K562 (cell line): ENCODE results near the gene ENG. TPM values are rescaled to one million over a fixed set of nuclear protein-coding genes. Genes with fewer than 3 reads are reported as not detected.
A peak's percentile ranks its signal among the peaks of the same experiment; 100 is the strongest.

Experiments
- BCL6 ChIP-seq: fragments of 250-450 bp; sonication (Bioruptor Pico); IDR thresholded peaks from 2 replicates; pipeline ENCODE4 v1.4.0; 2020
- BRCA1 ChIP-seq, 2 experiments: fragments of 450-650 bp in 1 of 2; sonication (generic) in 1 of 2; formaldehyde crosslinking in 1 of 2; IDR thresholded peaks; 2 replicates each; pipeline versions ENCODE4 v1.5.0 to v1.6.1; 2017 to 2020; ENCODE audit warnings: mild to moderate bottlenecking in 1 of 2, missing genetic modification reagents in 1 of 2
- BRD4 ChIP-seq: fragments of 200-600 bp; sonication (generic); IDR thresholded peaks from 2 replicates; pipeline ENCODE4 v1.6.1; 2017; ENCODE audit warnings: inconsistent platforms
- CEBPG ChIP-seq, 3 experiments: fragments of 200-800 bp in 1 of 3; sonication (Bioruptor generic) in 1 of 3; sonication (generic) in 1 of 3; formaldehyde crosslinking in 1 of 3; IDR thresholded peaks in 2 of 3; conservative IDR thresholded peaks in 1 of 3; 2 replicates each; pipeline versions ENCODE4 v1.6.1 to v1.8.0; 2016 to 2022; ENCODE audit warnings: missing compliant biosample characterization in 2 of 3, missing genetic modification characterization in 2 of 3, mild to moderate bottlenecking in 1 of 3, missing genetic modification reagents in 1 of 3
- CREB3L1 ChIP-seq: fragments of 450-650 bp; IDR thresholded peaks from 2 replicates; pipeline ENCODE4 v1.6.1; 2014; ENCODE audit warnings: low read depth, mild to moderate bottlenecking, moderate library complexity, borderline replicate concordance
- MITF ChIP-seq: IDR thresholded peaks from 2 replicates; pipeline ENCODE4 v1.6.1; 2014; ENCODE audit warnings: antibody characterized with exemption
- NFE2L1 ChIP-seq: fragments of 450-650 bp; IDR thresholded peaks from 2 replicates; pipeline ENCODE4 v1.6.1; 2016; ENCODE audit warnings: missing genetic modification characterization, low read depth, mild to moderate bottlenecking, missing compliant biosample characterization, moderate library complexity, borderline replicate concordance
- NKRF ChIP-seq: fragments of 450-650 bp; IDR thresholded peaks from 2 replicates; pipeline ENCODE4 v1.6.1; 2016; ENCODE audit warnings: borderline replicate concordance
- RCOR1 ChIP-seq, 2 experiments: IDR thresholded peaks; 2 replicates each; pipeline ENCODE4 v1.6.1; 2012; ENCODE audit warnings: low read depth in 2 of 2, low read length in 2 of 2, borderline replicate concordance in 1 of 2, improper control_type of control experiment in 1 of 2
- STAT5B ChIP-seq: fragments of 250-450 bp; sonication (Bioruptor Pico); IDR thresholded peaks from 2 replicates; pipeline ENCODE4 v1.8.0; 2021; ENCODE audit warnings: mild to moderate bottlenecking, inconsistent platforms
- TAF7 ChIP-seq: fragments of 450-650 bp; IDR thresholded peaks from 2 replicates; pipeline ENCODE4 v1.6.1; 2016; ENCODE audit warnings: missing genetic modification characterization, missing compliant biosample characterization
- ZNF324 ChIP-seq: fragments of 250-450 bp; sonication (Bioruptor Pico); IDR thresholded peaks from 2 replicates; pipeline ENCODE4 v1.4.0; 2020; ENCODE audit warnings: mild to moderate bottlenecking
- ZNF644 ChIP-seq: fragments of 200-800 bp; sonication (Bioruptor generic); IDR thresholded peaks from 2 replicates; pipeline ENCODE4 v1.6.1; 2016; ENCODE audit warnings: low read depth, missing genetic modification characterization, missing compliant biosample characterization
- ZNF740 ChIP-seq, 3 experiments: fragments of 200-800 bp in 1 of 3; sonication (Bioruptor generic) in 1 of 3; sonication (generic) in 1 of 3; formaldehyde crosslinking in 1 of 3; IDR thresholded peaks; 2 replicates each; pipeline versions ENCODE4 v1.6.1 to v1.8.0; 2016 to 2022; ENCODE audit warnings: mild to moderate bottlenecking in 2 of 3, missing compliant biosample characterization in 2 of 3, missing genetic modification characterization in 2 of 3, missing genetic modification reagents in 1 of 3
- polyA plus RNA-seq, 8 experiments: library from polyadenylated mRNA; depleted of rRNA in 4 of 8; stranded (reverse) in 5 of 8; unstranded in 3 of 8; fragments of >200 nt; fragmentation: Nextera tagmentation in 2 of 8; fragmentation: Illumina TruSeq in 1 of 8; extraction: Ambion mirVana in 2 of 8; extraction: Trizol in 1 of 8; gene quantifications; 2 replicates each; pipeline versions ENCODE4 v1.2.1 to v1.2.3, GENCODE V29; 2011 to 2014; ENCODE audit warnings: inconsistent platforms in 1 of 8, missing spikeins in 1 of 8
- total RNA-seq, 7 experiments: library from RNA; depleted of rRNA in 6 of 7; stranded (reverse); fragments of >200 nt in 6 of 7; fragmentation: Illumina TruSeq in 2 of 7; extraction: Trizol in 2 of 7; gene quantifications; 2 replicates each; pipeline versions ENCODE4 v1.2.1 to v1.2.3, GENCODE V29; 2011 to 2021; ENCODE audit warnings: low replicate concordance in 1 of 7
- TF ChIP-seq, protein P1 (sequence below): IDR thresholded peaks from 3 replicates; pipeline ENCODE4 v1.6.1; 2011; ENCODE audit warnings: borderline replicate concordance, mild to moderate bottlenecking, moderate library complexity; ENCODE audit not compliant: insufficient read length; ENCODE audit errors: extremely low read depth

Gene ENG
- total and polyA plus RNA-seq, 9 of the 15 experiments (the other 6 are each of a cell fraction or from before 2014, with no cell fraction given): 0.04 to 0.40 (median 0.14) TPM; not detected in 1

DNA sequence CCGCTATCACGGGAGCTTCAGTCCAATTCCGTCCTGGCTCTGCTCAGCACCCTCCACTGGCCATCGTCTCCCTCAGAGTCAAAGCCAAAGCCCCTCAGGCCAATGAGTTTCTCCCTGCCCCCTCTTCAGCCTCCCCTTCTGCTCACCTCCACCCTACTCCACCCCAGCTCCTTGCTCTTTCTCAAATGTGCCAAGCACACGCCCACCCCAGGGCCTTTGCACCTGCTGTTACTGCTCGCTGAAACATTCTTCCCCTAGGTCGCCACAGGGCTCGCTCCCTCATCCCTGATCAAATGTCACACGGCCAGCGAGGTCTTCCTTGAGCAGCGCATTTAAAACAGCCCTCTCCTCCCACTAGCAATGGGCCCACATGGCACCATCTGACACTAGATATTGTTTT is 6.3 kb upstream of the ENG start (continued):
- TF ChIP-seq CEBPG (CRISPR knock-in tag; IDR thresholded peaks at IDR 0.05): no peak
- TF ChIP-seq CEBPG (tag; conservative IDR thresholded peaks at IDR 0.05 in 1 of 2, IDR thresholded peaks at IDR 0.05 in 1 of 2): no peak
- TF ChIP-seq TAF7 (tag): no peak
- TF ChIP-seq BRCA1 (IDR thresholded peaks at IDR 0.05): no peak
- no peak for TF ChIP-seq BRCA1 (CRISPR knock-in tag; IDR thresholded peaks at IDR 0.05)
- TF ChIP-seq BCL6: no peak
- TF ChIP-seq ZNF324 (CRISPR knock-in tag): no peak
- no peak for TF ChIP-seq MITF
- peak in 1 of 2 experiments; percentile 64; a peak in 2 of 4 replicates for TF ChIP-seq RCOR1 (IDR thresholded peaks at IDR 0.05; ENCODE audit: borderline replicate concordance in 1 of 2, low read depth in 2 of 2, low read length in 2 of 2)
- TF ChIP-seq, protein P1, sequence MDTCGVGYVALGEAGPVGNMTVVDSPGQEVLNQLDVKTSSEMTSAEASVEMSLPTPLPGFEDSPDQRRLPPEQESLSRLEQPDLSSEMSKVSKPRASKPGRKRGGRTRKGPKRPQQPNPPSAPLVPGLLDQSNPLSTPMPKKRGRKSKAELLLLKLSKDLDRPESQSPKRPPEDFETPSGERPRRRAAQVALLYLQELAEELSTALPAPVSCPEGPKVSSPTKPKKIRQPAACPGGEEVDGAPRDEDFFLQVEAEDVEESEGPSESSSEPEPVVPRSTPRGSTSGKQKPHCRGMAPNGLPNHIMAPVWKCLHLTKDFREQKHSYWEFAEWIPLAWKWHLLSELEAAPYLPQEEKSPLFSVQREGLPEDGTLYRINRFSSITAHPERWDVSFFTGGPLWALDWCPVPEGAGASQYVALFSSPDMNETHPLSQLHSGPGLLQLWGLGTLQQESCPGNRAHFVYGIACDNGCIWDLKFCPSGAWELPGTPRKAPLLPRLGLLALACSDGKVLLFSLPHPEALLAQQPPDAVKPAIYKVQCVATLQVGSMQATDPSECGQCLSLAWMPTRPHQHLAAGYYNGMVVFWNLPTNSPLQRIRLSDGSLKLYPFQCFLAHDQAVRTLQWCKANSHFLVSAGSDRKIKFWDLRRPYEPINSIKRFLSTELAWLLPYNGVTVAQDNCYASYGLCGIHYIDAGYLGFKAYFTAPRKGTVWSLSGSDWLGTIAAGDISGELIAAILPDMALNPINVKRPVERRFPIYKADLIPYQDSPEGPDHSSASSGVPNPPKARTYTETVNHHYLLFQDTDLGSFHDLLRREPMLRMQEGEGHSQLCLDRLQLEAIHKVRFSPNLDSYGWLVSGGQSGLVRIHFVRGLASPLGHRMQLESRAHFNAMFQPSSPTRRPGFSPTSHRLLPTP: no peak
- TF ChIP-seq NKRF: 0 out of 2 replicates have a peak, but pooled peaks have one; percentile 44
- no peak for TF ChIP-seq STAT5B
- no peak for TF ChIP-seq CREB3L1
- no peak for TF ChIP-seq NFE2L1
- TF ChIP-seq ZNF644 (tag): no peak
- no peak for TF ChIP-seq BRD4
- TF ChIP-seq ZNF740 (CRISPR knock-in tag; IDR thresholded peaks at IDR 0.05): no peak
- TF ChIP-seq ZNF740 (tag; IDR thresholded peaks at IDR 0.05): no peak
